B cell (primary cell): ENCODE results near the gene FBXW4. TPM values are rescaled to one million over a fixed set of nuclear protein-coding genes. Genes with fewer than 3 reads are reported as not detected.

Source experiments
- ATAC-seq: fragments of 200-7000 bp; cut with Tn5 transposase; one replicate; pipeline ENCODE4 v1.10.0; 2021; ENCODE audit warnings: low read depth, mild to moderate bottlenecking, moderate number of reproducible peaks, moderate library complexity
- CTCF ChIA-PET: fragments of 350-600 bp; sonication (Branson Sonifier 250); formaldehyde crosslinking; loops from one replicate; lab custom pipeline; 2021; ENCODE audit warnings: antibody characterized with exemption, inconsistent platforms; lab: Charles Lee
- POLR2A ChIA-PET: fragments of 350-600 bp; sonication (Branson Sonifier 250); formaldehyde crosslinking; loops from one replicate; lab custom pipeline; 2021; ENCODE audit warnings: antibody characterized with exemption; lab: Charles Lee
- DNase-seq: peaks from one replicate; pipeline ENCODE4 v3.0.0; 2013
- H2AFZ ChIP-seq: 2 replicates; pipeline ENCODE4 v1.6.1; 2012; ENCODE audit warnings: mild to moderate bottlenecking, low read depth, low read length; ENCODE audit not compliant: insufficient read depth, poor library complexity, severe bottlenecking
- H3K27ac ChIP-seq, 2 donors: 1 replicate in 1 of 2; 2 replicates in 1 of 2; pipeline ENCODE4 v1.5.1; 2012 to 2013; ENCODE audit warnings: low read length in 2 of 2, mild to moderate bottlenecking in 2 of 2, moderate library complexity in 1 of 2
- H3K27me3 ChIP-seq, 4 experiments: fragments of 200-600 bp in 1 of 4; sonication (generic) in 1 of 4; replicated peaks in 1 of 4; 1 replicate in 2 of 4; 2 replicates in 2 of 4; pipeline versions ENCODE4 v1.6.1 to v1.7.0; 2013 to 2016; ENCODE audit warnings: low read length in 3 of 4, mild to moderate bottlenecking in 2 of 4, mixed read lengths in 1 of 4, moderate library complexity in 1 of 4; ENCODE audit not compliant: insufficient read depth in 4 of 4, control insufficient read depth in 3 of 4; ENCODE audit errors: control extremely low read depth in 1 of 4
- H3K36me3 ChIP-seq, 2 experiments: replicated peaks in 1 of 2; 1 replicate in 1 of 2; 2 replicates in 1 of 2; pipeline versions ENCODE4 v1.6.1 to v1.7.1; 2013; ENCODE audit warnings: low read length in 1 of 2; ENCODE audit not compliant: insufficient read depth in 2 of 2, control insufficient read depth in 1 of 2; ENCODE audit errors: control extremely low read depth in 1 of 2, extremely low read depth in 1 of 2
- H3K4me1 ChIP-seq, 2 donors: fragments of 200-600 bp in 1 of 2; sonication (generic) in 1 of 2; 1 replicate in 1 of 2; 2 replicates in 1 of 2; pipeline versions ENCODE4 v1.5.1 to v1.6.1; 2013 to 2017; ENCODE audit warnings: low read length in 2 of 2; ENCODE audit not compliant: control insufficient read depth in 2 of 2, insufficient read depth in 2 of 2
- H3K4me2 ChIP-seq: replicated peaks from 2 replicates; pipeline ENCODE3; 2012; ENCODE audit warnings: mild to moderate bottlenecking, low read depth, low read length; ENCODE audit not compliant: poor library complexity, severe bottlenecking
- H3K4me3 ChIP-seq, 5 experiments: fragments of 200-600 bp in 1 of 5; sonication (generic) in 1 of 5; 1 replicate in 3 of 5; 2 replicates in 2 of 5; pipeline versions ENCODE4 v1.5.1 to v1.7.0; 2011 to 2016; ENCODE audit warnings: low read length in 4 of 5, mild to moderate bottlenecking in 4 of 5, low read depth in 2 of 5, control low read depth in 1 of 5, moderate library complexity in 1 of 5; ENCODE audit not compliant: insufficient read depth in 1 of 5; ENCODE audit errors: control extremely low read depth in 1 of 5, extremely low read depth in 1 of 5
- H3K79me2 ChIP-seq: fragments of 200-600 bp; sonication (generic); one replicate; pipeline ENCODE4 v1.6.0; 2016; ENCODE audit warnings: low read length; ENCODE audit not compliant: control insufficient read depth, insufficient read depth
- H3K9ac ChIP-seq: fragments of 200-600 bp; sonication (generic); 2 replicates; pipeline ENCODE4 v1.6.1; 2017; ENCODE audit warnings: mild to moderate bottlenecking, low read length, moderate library complexity
- H3K9me3 ChIP-seq, 3 donors: one replicate each; pipeline versions ENCODE4 v1.6.1 to v1.7.1; 2013; ENCODE audit warnings: low read length in 2 of 3; ENCODE audit not compliant: control insufficient read depth in 2 of 3, insufficient read depth in 1 of 3; ENCODE audit errors: control extremely low read depth in 1 of 3
- H4K20me1 ChIP-seq: 2 replicates; pipeline ENCODE4 v1.6.0; 2012; ENCODE audit warnings: mild to moderate bottlenecking, low read length; ENCODE audit not compliant: insufficient read depth, control insufficient read depth, poor library complexity, severe bottlenecking
- H3K27ac Mint-ChIP-seq: one replicate; pipeline ENCODE4 v1.8.0; 2021; ENCODE audit warnings: mixed read lengths
- H3K27me3 Mint-ChIP-seq: one replicate; pipeline ENCODE4 v1.8.0; 2021; ENCODE audit warnings: mixed read lengths
- H3K4me1 Mint-ChIP-seq: one replicate; pipeline ENCODE4 v1.8.0; 2021; ENCODE audit warnings: mixed read lengths
- H3K4me3 Mint-ChIP-seq: one replicate; pipeline ENCODE4 v1.8.0; 2021; ENCODE audit warnings: mixed read lengths
- H3K9me3 Mint-ChIP-seq: one replicate; pipeline ENCODE4 v1.8.0; 2022; ENCODE audit warnings: mixed read lengths; ENCODE audit not compliant: insufficient read depth
- EZH2 ChIP-seq: IDR thresholded peaks from 2 replicates; pipeline ENCODE4 v1.6.1; 2012; ENCODE audit warnings: borderline replicate concordance, low read depth, mild to moderate bottlenecking, moderate library complexity, low read length; ENCODE audit not compliant: insufficient read depth, poor library complexity, severe bottlenecking
- WGBS: methylation state at CpG from one replicate; pipeline ENCODE4 v1.1.5; 2013; ENCODE audit warnings: missing lambda C conversion rate; ENCODE audit not compliant: insufficient coverage; 5-methylcytosine and 5-hydroxymethylcytosine counted together
- intact Hi-C: fragments of 100-400 bp; cut with micrococcal nuclease; formaldehyde crosslinking; loops from one replicate; pipeline ENCODE4 v1.10.0; 2022
- polyA plus RNA-seq: library from polyadenylated mRNA; depleted of rRNA; stranded (reverse); fragments of >200 nt; gene quantifications from 2 replicates; pipeline ENCODE4 v1.2.3, GENCODE V29; 2012
- total RNA-seq, 2 donors: library from RNA; stranded (reverse); fragments of 120-200 nt in 1 of 2; gene quantifications; 1 replicate in 1 of 2; 2 replicates in 1 of 2; pipeline versions ENCODE4 v1.2.3 to v1.2.4, GENCODE V29; 2013 to 2022
- TF ChIP-seq, protein P1 (sequence below): fragments of 200-600 bp; IDR thresholded peaks from one replicate; pipeline ENCODE4 v1.8.0; 2022; ENCODE audit warnings: antibody characterized with exemption, mild to moderate bottlenecking

FBXW4 gene
- total and polyA plus RNA-seq, 2 donors (not counting 1 experiment from before 2014, with no cell fraction given), result 72.9 to 99.6 TPM

DNA sequence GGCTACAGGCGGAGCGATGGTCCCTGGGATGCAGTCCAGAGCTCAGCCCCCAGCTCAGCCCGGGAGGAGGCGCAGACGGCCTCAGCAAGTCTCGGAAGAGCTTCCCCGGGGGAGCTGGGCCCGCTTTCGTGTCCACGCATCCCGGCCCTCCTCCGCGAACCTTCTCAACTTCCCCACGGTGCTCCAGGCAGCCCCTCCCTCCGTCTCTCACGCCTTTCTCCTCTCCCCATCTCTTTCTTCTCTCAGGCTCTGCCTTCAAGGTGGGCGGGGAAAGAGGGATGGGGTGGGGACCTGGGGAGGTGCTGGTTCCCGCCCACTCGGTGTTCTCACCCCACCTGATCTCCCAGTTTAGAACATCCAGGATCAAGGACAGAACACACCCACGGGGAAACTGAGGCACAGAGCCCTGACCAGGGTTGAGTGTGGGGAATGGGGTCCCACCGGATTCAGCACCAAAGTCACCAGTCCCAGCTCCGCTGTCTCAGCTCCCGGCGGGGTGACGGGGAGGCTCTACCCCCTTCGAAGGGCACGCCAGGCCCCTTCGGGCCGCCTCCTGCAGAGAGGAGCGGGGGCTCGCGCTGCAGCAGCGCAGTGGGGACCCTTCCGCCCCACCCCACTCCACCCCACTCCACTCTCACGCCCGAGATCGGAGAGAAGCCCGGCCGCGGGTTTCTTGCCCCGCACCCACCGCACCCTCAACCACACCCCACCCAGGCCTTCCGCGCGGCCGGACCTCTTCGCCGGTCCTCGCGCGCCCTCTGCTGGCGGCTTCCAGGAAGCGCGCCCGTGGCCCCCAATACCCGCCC, 125.1 kb downstream of the FBXW4 start:
- H3K27ac Mint-ChIP-seq, result peak overlapping the region; percentile 32
- intact Hi-C loops, result loop anchor here (1.0 to 5.0 kb wide), 4 partner anchors 17 to 473 kb away; no protein-coding TSS in a partner anchor
- POLR2A ChIA-PET, result interaction anchor here (1.5 kb wide), 1 partner anchor 18 kb away, joined by 3 read pairs; no protein-coding TSS in a partner anchor
- Histone ChIP-seq H4K20me1 (no peaks in the 10 kb centered on the region), H3K36me3 (no peaks in the 10 kb centered on the region), H2AFZ (peak overlapping the region; percentile 76), H3K9ac (peak overlapping the region; percentile 69), H3K27ac (no peak overlapping the region), H3K79me2 (no peaks in the 10 kb centered on the region), H3K9me3 (peaks cover 0 to 17% (median 0%) of the 10 kb centered on the region in 3 donors), H3K4me3 (peak overlapping the region; percentile 42 to 69 (median 64)), H3K4me2 (peak overlapping the region; percentile 86), H3K4me1 (peaks cover 21 to 28% of the 10 kb centered on the region in 2 donors), H3K27me3 (peaks cover 0 to 48% (median 34%) of the 10 kb centered on the region in 4 experiments)
- DNase-seq (peak; percentile 89), ATAC-seq (peak; percentile 88)
- peaks cover 17% of the 10 kb centered on the region for H3K4me1 Mint-ChIP-seq
- H3K4me3 Mint-ChIP-seq, result peak overlapping the region; percentile 86
- WGBS, result 1% methylated on average over 42 of the region's 56 CpGs
- H3K9me3 Mint-ChIP-seq, result no peaks in the 10 kb centered on the region
- CTCF ChIA-PET, result interaction anchor here (0.6 to 5.2 kb wide), 20 partner anchors 8 to 876 kb away, joined by 3 to 47 read pairs (median 4); no protein-coding TSS in a partner anchor
- peaks cover 41% of the 10 kb centered on the region for H3K27me3 Mint-ChIP-seq
- TF ChIP-seq, protein P1, sequence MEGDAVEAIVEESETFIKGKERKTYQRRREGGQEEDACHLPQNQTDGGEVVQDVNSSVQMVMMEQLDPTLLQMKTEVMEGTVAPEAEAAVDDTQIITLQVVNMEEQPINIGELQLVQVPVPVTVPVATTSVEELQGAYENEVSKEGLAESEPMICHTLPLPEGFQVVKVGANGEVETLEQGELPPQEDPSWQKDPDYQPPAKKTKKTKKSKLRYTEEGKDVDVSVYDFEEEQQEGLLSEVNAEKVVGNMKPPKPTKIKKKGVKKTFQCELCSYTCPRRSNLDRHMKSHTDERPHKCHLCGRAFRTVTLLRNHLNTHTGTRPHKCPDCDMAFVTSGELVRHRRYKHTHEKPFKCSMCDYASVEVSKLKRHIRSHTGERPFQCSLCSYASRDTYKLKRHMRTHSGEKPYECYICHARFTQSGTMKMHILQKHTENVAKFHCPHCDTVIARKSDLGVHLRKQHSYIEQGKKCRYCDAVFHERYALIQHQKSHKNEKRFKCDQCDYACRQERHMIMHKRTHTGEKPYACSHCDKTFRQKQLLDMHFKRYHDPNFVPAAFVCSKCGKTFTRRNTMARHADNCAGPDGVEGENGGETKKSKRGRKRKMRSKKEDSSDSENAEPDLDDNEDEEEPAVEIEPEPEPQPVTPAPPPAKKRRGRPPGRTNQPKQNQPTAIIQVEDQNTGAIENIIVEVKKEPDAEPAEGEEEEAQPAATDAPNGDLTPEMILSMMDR, result peak; percentile 85
- no peak for TF ChIP-seq EZH2

DNA sequence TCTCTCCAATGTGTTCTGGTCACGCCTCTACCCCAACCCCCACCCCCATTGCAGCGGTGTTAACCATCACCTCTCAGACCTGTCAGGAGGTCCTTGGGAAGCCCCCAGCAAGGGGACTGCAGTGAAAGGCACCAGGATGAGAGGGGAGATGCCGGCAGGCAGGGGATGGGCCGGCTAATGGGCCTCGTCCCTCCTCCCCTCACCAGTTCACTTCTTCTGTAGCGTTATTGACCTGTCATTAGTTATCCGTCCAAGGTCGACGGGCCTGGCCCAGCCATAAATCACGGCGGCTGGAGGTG, 125.7 kb downstream of the FBXW4 start:
- peak; percentile 24 for DNase-seq
- H4K20me1 ChIP-seq, result no peaks in the 10 kb centered on the region
- H3K4me3 ChIP-seq, result peak overlapping the region in 1 of 5 experiments; percentile 49
- intact Hi-C loops, result no loop called here
- peak overlapping the region; percentile 86 for H3K4me3 Mint-ChIP-seq
- no peaks in the 10 kb centered on the region for H3K36me3 ChIP-seq
- H3K9me3 Mint-ChIP-seq, result no peaks in the 10 kb centered on the region
- peaks cover 0 to 17% (median 0%) of the 10 kb centered on the region in 3 donors for H3K9me3 ChIP-seq
- POLR2A ChIA-PET, result interaction anchor here (1.5 kb wide), 1 partner anchor 18 kb away, joined by 3 read pairs; no protein-coding TSS in a partner anchor
- H3K4me2 ChIP-seq, result peak overlapping the region; percentile 86
- no peak for ATAC-seq
- H2AFZ ChIP-seq, result peak overlapping the region; percentile 76
- peak overlapping the region; percentile 69 for H3K9ac ChIP-seq
- H3K4me1 ChIP-seq, result peaks cover 21 to 28% of the 10 kb centered on the region in 2 donors
- H3K79me2 ChIP-seq, result no peaks in the 10 kb centered on the region
- CTCF ChIA-PET, result interaction anchor here (0.6 to 5.2 kb wide), 17 partner anchors 11 to 876 kb away, joined by 3 to 47 read pairs (median 4); no protein-coding TSS in a partner anchor
- peaks cover 0 to 51% (median 35%) of the 10 kb centered on the region in 4 experiments for H3K27me3 ChIP-seq
- peaks cover 17% of the 10 kb centered on the region for H3K4me1 Mint-ChIP-seq
- H3K27ac Mint-ChIP-seq, result no peak overlapping the region
- H3K27ac ChIP-seq, result no peak overlapping the region
- 16% methylated on average over 10 of the region's 11 CpGs for WGBS
- peaks cover 43% of the 10 kb centered on the region for H3K27me3 Mint-ChIP-seq
- no peak for TF ChIP-seq EZH2
- TF ChIP-seq, protein P1, result no peak
